Naive thymus-derived CD4-positive, alpha-beta T cell (primary cell): ENCODE results near the gene GRIK4. TPM values are rescaled to one million over a fixed set of nuclear protein-coding genes. Genes with fewer than 3 reads are reported as not detected.

Experiments used
- ATAC-seq: fragments of 150-1000 bp; cut with Tn5 transposase; 2 replicates; pipeline ENCODE4 v1.10.0; 2021; ENCODE audit warnings: mild to moderate bottlenecking, moderate library complexity
- CTCF ChIA-PET: fragments of 350-600 bp; sonication (Branson Sonifier 250); formaldehyde crosslinking; loops from one replicate; lab custom pipeline; 2021; ENCODE audit warnings: antibody characterized with exemption; lab: Charles Lee
- POLR2A ChIA-PET: fragments of 350-600 bp; sonication (Branson Sonifier 250); formaldehyde crosslinking; loops from one replicate; lab custom pipeline; 2021; ENCODE audit warnings: antibody characterized with exemption, inconsistent platforms; lab: Charles Lee
- DNase-seq, 9 donors: peaks; one replicate each; pipeline versions ENCODE4 v3.0.0 to v3.0.0-alpha.2; 2020 to 2022; ENCODE audit warnings: mixed read lengths in 1 of 9
- H3K27ac ChIP-seq: one replicate; pipeline ENCODE4 v1.7.0; 2013; ENCODE audit warnings: mild to moderate bottlenecking, low read depth, low read length, moderate library complexity
- H3K27me3 ChIP-seq, 2 donors: one replicate each; pipeline ENCODE4 v1.7.0; 2013; ENCODE audit warnings: low read length in 2 of 2, mild to moderate bottlenecking in 2 of 2, moderate library complexity in 2 of 2; ENCODE audit not compliant: control insufficient read depth in 2 of 2, insufficient read depth in 2 of 2
- H3K36me3 ChIP-seq, 3 experiments: 1 replicate in 2 of 3; 2 replicates in 1 of 3; pipeline ENCODE4 v1.7.0; 2013; ENCODE audit warnings: low read length in 3 of 3, mild to moderate bottlenecking in 3 of 3, moderate library complexity in 1 of 3; ENCODE audit not compliant: insufficient read depth in 3 of 3, control insufficient read depth in 2 of 3
- H3K4me1 ChIP-seq, 2 donors: one replicate each; pipeline ENCODE4 v1.7.0; 2013; ENCODE audit warnings: low read length in 2 of 2, mild to moderate bottlenecking in 2 of 2, moderate library complexity in 1 of 2; ENCODE audit not compliant: control insufficient read depth in 2 of 2, insufficient read depth in 2 of 2
- H3K4me3 ChIP-seq: 2 replicates; pipeline ENCODE4 v1.7.0; 2013; ENCODE audit warnings: mild to moderate bottlenecking, low read length
- H3K9me3 ChIP-seq, 3 experiments: 1 replicate in 2 of 3; 2 replicates in 1 of 3; pipeline ENCODE4 v1.7.0; 2013; ENCODE audit warnings: low read length in 3 of 3; ENCODE audit not compliant: control insufficient read depth in 2 of 3
- H3K27ac Mint-ChIP-seq, 9 donors: one replicate each; pipeline ENCODE4 v1.8.0; 2020 to 2022; ENCODE audit warnings: mixed read lengths in 9 of 9, mild to moderate bottlenecking in 8 of 9, moderate library complexity in 5 of 9, inconsistent platforms in 2 of 9
- H3K27me3 Mint-ChIP-seq, 5 donors: one replicate each; pipeline ENCODE4 v1.8.0; 2021 to 2022; ENCODE audit warnings: mixed read lengths in 5 of 5, mild to moderate bottlenecking in 1 of 5
- H3K36me3 Mint-ChIP-seq, 5 donors: one replicate each; pipeline ENCODE4 v1.8.0; 2020 to 2022; ENCODE audit warnings: mixed read lengths in 5 of 5, mild to moderate bottlenecking in 3 of 5, inconsistent platforms in 1 of 5
- H3K4me1 Mint-ChIP-seq, 7 donors: one replicate each; pipeline ENCODE4 v1.8.0; 2020 to 2022; ENCODE audit warnings: mixed read lengths in 7 of 7, mild to moderate bottlenecking in 3 of 7, inconsistent platforms in 1 of 7
- H3K4me3 Mint-ChIP-seq, 10 donors: one replicate each; pipeline ENCODE4 v1.8.0; 2020 to 2022; ENCODE audit warnings: mild to moderate bottlenecking in 10 of 10, mixed read lengths in 10 of 10, moderate library complexity in 6 of 10, inconsistent platforms in 2 of 10
- H3K9me3 Mint-ChIP-seq, 11 donors: one replicate each; pipeline ENCODE4 v1.8.0; 2020 to 2022; ENCODE audit warnings: mixed read lengths in 11 of 11, mild to moderate bottlenecking in 4 of 11, inconsistent platforms in 1 of 11, moderate library complexity in 1 of 11
- intact Hi-C, 2 donors: fragments of 100-400 bp; cut with micrococcal nuclease; formaldehyde crosslinking; loops; one replicate each; pipeline ENCODE4 v1.15.1; 2023
- polyA plus RNA-seq, 2 donors: library from polyadenylated mRNA; unstranded; fragments of 300-500 nt; fragmentation: Illumina TruSeq; gene quantifications; one replicate each; pipeline ENCODE4 v1.2.3, GENCODE V29; 2021
- total RNA-seq, 6 experiments: library from RNA in 5 of 6; stranded (reverse) in 5 of 6; gene quantifications; 1 replicate in 5 of 6; 2 replicates in 1 of 6; pipeline ENCODE4 v1.2.3 and lab custom pipeline; 2021 to 2026

GRIK4 gene
- total and polyA plus RNA-seq, 7 experiments from 2014 or later: 0.93 to 3.8 TPM; not detected in 5

DNA sequence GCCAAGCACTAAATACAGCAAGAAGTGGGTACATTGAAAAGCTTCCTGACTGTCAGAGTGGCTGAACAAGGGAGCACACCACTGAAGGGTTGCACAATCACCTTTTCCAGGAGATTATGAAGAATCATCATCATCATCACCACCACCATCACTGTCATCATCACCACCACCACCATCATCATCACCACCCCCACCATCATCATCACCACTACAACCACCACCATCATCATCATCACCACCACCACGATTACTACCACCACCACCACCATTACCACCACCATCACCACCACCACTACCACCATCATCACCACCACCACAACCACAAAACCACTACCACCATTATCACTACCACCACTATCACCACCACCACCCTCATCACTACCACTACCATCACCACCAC, 364.4 kb downstream of the GRIK4 start:
- intact Hi-C loops: no loop called here
- ATAC-seq: no peak
- Histone ChIP-seq H3K27me3 (no peaks in the 10 kb centered on the region), H3K4me1 (no peaks in the 10 kb centered on the region), H3K27ac (no peak overlapping the region), H3K4me3 (no peak overlapping the region), H3K36me3 (no peaks in the 10 kb centered on the region), H3K9me3 (no peaks in the 10 kb centered on the region)
- ChIA-PET POLR2A (no interaction called here), CTCF (no interaction called here)
- Mint-ChIP-seq H3K4me3 (no peak overlapping the region), H3K27ac (no peak overlapping the region), H3K36me3 (no peaks in the 10 kb centered on the region), H3K4me1 (peaks cover 0 to 5% (median 0%) of the 10 kb centered on the region in 7 donors), H3K9me3 (peaks cover 0 to 11% (median 4%) of the 10 kb centered on the region in 11 donors), H3K27me3 (peaks cover 5 to 24% (median 21%) of the 10 kb centered on the region in 5 donors)
- no peak for DNase-seq

DNA sequence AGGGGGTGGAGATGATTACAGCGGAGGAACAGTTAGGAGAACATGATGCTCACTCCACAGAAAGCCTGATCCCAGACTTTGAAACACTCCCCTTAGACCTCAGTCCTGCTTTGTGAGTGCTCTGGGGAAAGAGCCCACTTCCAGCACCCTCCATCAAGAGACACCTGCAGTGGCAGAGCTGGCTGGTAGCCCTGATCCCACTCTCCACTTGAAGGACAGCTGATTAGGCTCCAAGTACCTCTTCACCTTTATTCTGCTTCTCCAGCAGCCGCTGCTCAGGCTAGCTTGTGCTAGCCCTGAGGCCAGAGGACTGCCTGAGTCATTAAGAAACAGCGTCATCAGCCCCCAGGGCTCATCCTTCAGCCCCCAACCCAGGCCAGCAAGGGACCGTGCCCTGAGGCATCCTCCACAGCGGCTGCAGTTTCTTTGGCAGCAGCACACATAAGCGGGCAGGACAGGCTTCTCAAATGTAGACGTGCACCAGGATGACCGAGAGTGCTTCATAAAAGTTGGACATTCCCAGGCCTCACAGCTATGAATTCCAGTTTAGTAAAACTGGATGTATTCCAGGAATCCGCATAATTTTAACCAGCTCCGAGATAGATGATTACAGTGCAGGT, 366.3 kb downstream of the GRIK4 start:
- Histone ChIP-seq H3K9me3 (no peaks in the 10 kb centered on the region), H3K4me1 (no peaks in the 10 kb centered on the region), H3K27me3 (no peaks in the 10 kb centered on the region), H3K27ac (no peak overlapping the region), H3K4me3 (no peak overlapping the region), H3K36me3 (no peaks in the 10 kb centered on the region)
- intact Hi-C loops: no loop called here
- H3K27me3 Mint-ChIP-seq: peaks cover 7 to 28% (median 21%) of the 10 kb centered on the region in 5 donors
- CTCF ChIA-PET: no interaction called here
- no peak overlapping the region for H3K27ac Mint-ChIP-seq
- H3K36me3 Mint-ChIP-seq: no peaks in the 10 kb centered on the region
- peaks cover 0 to 5% (median 0%) of the 10 kb centered on the region in 7 donors for H3K4me1 Mint-ChIP-seq
- ATAC-seq (no peak), DNase-seq (no peak)
- H3K9me3 Mint-ChIP-seq: peaks cover 0 to 11% (median 4%) of the 10 kb centered on the region in 11 donors
- no peak overlapping the region for H3K4me3 Mint-ChIP-seq
- POLR2A ChIA-PET: no interaction called here

DNA sequence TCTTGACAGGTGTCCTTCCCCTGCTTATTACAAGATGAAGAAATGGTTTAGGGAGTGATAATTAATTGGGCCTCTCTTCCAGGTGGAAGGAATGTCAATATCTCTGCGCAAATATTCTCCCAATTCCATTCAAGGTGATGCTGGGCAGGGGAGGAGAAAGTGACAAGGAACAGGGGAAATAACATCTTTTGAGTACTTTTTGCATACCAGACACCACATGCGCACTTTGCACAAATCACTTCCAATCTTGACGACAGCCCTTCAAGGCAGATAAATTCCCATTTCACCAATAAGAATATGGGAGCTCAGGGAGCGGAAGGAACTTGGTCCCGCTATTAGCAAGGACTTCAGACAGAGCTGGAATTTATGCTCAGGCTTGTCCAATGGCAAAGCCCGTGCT, 367.2 kb downstream of the GRIK4 start:
- H3K27me3 Mint-ChIP-seq: peaks cover 0 to 29% (median 13%) of the 10 kb centered on the region in 5 donors
- Histone ChIP-seq H3K36me3 (no peaks in the 10 kb centered on the region), H3K27ac (no peak overlapping the region), H3K27me3 (no peaks in the 10 kb centered on the region), H3K4me1 (no peaks in the 10 kb centered on the region), H3K9me3 (no peaks in the 10 kb centered on the region), H3K4me3 (no peak overlapping the region)
- intact Hi-C loops: no loop called here
- peaks cover 0 to 11% (median 4%) of the 10 kb centered on the region in 11 donors for H3K9me3 Mint-ChIP-seq
- peaks cover 0 to 5% (median 0%) of the 10 kb centered on the region in 7 donors for H3K4me1 Mint-ChIP-seq
- H3K27ac Mint-ChIP-seq: no peak overlapping the region
- no peak for DNase-seq
- POLR2A ChIA-PET: no interaction called here
- no peak for ATAC-seq
- H3K36me3 Mint-ChIP-seq: no peaks in the 10 kb centered on the region
- H3K4me3 Mint-ChIP-seq: no peak overlapping the region
- CTCF ChIA-PET: no interaction called here

- H3K4me1 ChIP-seq: no peaks in the 10 kb centered on the region
- H3K9me3 Mint-ChIP-seq: peaks cover 0 to 9% (median 4%) of the 10 kb centered on the region in 11 donors
- no peak overlapping the region for H3K4me3 Mint-ChIP-seq
- peaks cover 0 to 2% (median 0%) of the 10 kb centered on the region in 7 donors for H3K4me1 Mint-ChIP-seq
- ATAC-seq (no peak), DNase-seq (no peak)
- CTCF ChIA-PET: no interaction called here
- H3K27me3 ChIP-seq: no peaks in the 10 kb centered on the region
- no peak overlapping the region for H3K27ac ChIP-seq
- H3K4me3 ChIP-seq: no peak overlapping the region
- no peak overlapping the region for H3K27ac Mint-ChIP-seq
- H3K27me3 Mint-ChIP-seq: peaks cover 0 to 31% (median 11%) of the 10 kb centered on the region in 5 donors
- intact Hi-C loops: no loop called here
- no peaks in the 10 kb centered on the region for H3K9me3 ChIP-seq
- no peaks in the 10 kb centered on the region for H3K36me3 Mint-ChIP-seq
- POLR2A ChIA-PET: no interaction called here
- no peaks in the 10 kb centered on the region for H3K36me3 ChIP-seq
Observed at GRCh38 chr11:120880498-120881175, 369.1 kb downstream of the GRIK4 start.

- Mint-ChIP-seq H3K4me1 (peaks cover 0 to 2% (median 0%) of the 10 kb centered on the region in 7 donors), H3K27me3 (peaks cover 6 to 31% (median 11%) of the 10 kb centered on the region in 5 donors), H3K9me3 (no peaks in the 10 kb centered on the region), H3K4me3 (no peak overlapping the region), H3K36me3 (no peaks in the 10 kb centered on the region), H3K27ac (no peak overlapping the region)
- Histone ChIP-seq H3K9me3 (no peaks in the 10 kb centered on the region), H3K4me1 (no peaks in the 10 kb centered on the region), H3K4me3 (no peak overlapping the region), H3K27ac (no peak overlapping the region), H3K36me3 (no peaks in the 10 kb centered on the region), H3K27me3 (no peaks in the 10 kb centered on the region)
- ChIA-PET CTCF (no interaction called here), POLR2A (no interaction called here)
- intact Hi-C loops: no loop called here
- ATAC-seq (no peak), DNase-seq (no peak)
Observed at GRCh38 chr11:120881596-120881995, 370.0 kb downstream of the GRIK4 start.

- Histone ChIP-seq H3K4me1 (no peaks in the 10 kb centered on the region), H3K4me3 (no peak overlapping the region), H3K36me3 (no peaks in the 10 kb centered on the region), H3K27me3 (no peaks in the 10 kb centered on the region), H3K27ac (no peak overlapping the region), H3K9me3 (no peaks in the 10 kb centered on the region)
- POLR2A ChIA-PET: no interaction called here
- intact Hi-C loops: no loop called here
- H3K36me3 Mint-ChIP-seq: no peaks in the 10 kb centered on the region
- CTCF ChIA-PET: no interaction called here
- H3K27me3 Mint-ChIP-seq: peaks cover 8 to 31% (median 16%) of the 10 kb centered on the region in 5 donors
- ATAC-seq: no peak
- no peaks in the 10 kb centered on the region for H3K9me3 Mint-ChIP-seq
- H3K27ac Mint-ChIP-seq: no peak overlapping the region
- H3K4me1 Mint-ChIP-seq: peaks cover 0 to 2% (median 0%) of the 10 kb centered on the region in 7 donors
- no peak for DNase-seq
- H3K4me3 Mint-ChIP-seq: no peak overlapping the region
Observed at GRCh38 chr11:120882175-120882574, 370.6 kb downstream of the GRIK4 start.
